HG03575 (cell line): Measurements from ENCODE around the gene EIF2B4.
A peak's percentile ranks its signal among the peaks of the same experiment; 100 is the strongest.

ENCODE experiments used
- ATAC-seq: cut with Tn5 transposase; IDR thresholded peaks from one replicate; pipeline ENCODE4 v1.9.1; 2021; ENCODE audit not compliant: unreplicated experiment, insufficient number of reproducible peaks, low FRiP score; ENCODE audit errors: extremely low read depth

EIF2B4 gene

DNA sequence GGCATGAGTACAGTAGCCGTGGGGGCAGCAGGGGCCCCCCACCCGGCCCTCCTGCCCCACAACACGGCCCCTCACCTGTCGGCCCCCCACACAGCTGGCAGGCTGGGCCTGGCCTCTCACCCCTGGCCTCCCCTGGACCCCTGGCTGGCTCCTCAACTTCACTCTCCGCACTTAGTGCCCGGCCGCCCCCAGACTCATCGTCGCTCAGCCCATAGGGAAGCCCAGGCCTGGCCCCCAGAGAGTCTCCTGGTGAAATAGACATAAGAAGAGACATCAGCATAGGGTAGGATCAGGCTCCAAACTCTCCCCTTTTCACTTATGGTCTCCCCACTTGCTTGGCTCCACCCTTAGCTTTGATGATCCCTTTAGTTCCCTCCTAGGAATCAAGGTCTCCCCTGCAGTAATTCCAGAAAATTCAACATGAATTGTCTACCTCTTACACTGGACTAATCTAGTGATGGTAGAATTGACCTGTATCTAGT, 8.7 kb upstream of the EIF2B4 start:
- ATAC-seq: no peak

- no peak for ATAC-seq
Measured at GRCh38 chr2:27378096-27378808, 8.1 kb upstream of the EIF2B4 start.

DNA sequence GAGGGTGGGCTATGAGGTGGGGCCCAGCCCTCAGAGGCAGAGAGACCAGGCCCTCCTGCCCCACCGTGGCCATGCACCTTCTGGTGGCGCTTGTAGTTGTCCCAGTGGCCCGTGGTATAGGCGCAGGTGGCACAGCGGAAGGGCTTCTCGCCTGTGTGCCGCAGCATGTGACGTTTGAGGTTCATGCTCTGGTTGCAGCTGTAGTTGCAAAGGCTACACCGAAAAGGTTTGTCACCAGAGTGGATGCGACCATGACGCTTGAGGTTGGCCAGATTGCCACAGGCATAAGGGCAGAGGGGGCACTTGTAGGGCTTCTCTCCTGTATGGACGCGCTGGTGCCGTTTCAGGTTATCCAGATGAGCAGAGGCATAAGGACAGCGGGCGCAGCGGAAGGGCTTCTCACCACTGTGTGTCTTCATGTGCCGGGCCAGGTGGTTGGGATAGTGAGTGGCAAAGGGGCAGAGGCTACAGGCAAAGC, 7.5 kb upstream of the EIF2B4 start:
- no peak for ATAC-seq

GRCh38 chr2:27376866-27377617, 6.9 kb upstream of the EIF2B4 start:
- no peak for ATAC-seq

DNA sequence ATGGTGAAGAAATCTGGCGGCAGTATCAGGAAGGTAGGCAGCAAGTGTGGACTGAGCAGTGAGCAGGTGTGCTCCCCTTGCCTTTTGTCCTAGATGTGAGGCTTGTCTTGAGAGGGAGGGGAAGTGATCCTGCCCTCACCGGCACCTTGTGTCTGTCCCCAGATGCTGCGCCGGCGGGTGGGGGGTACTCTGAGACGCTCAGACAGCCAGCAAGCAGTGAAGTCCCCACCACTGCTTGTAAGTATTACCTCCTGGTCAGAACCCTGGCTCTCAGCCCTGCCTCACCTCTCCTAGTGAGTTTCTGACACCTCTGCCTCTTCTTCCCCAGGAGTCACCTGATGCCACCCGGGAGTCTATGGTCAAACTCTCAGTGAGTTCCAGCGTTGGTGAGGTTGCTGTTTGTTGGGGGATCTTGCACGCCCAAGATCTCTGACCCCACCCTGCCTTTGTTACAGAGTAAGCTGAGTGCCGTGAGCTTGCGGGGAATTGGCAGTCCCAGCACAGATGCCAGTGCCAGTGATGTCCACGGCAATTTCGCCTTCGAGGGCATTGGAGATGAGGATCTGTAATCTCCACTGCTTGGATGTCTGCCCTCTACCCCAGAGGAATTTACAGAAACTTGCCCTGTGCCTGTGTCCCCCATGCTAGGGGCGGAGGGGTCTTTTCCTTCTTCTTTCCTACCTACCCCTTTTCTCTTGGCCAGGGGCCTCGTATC, 6.2 kb upstream of the EIF2B4 start:
- ATAC-seq: no peak

- ATAC-seq: no peak
Measured at GRCh38 chr2:27375513-27376099, 5.5 kb upstream of the EIF2B4 start.

DNA sequence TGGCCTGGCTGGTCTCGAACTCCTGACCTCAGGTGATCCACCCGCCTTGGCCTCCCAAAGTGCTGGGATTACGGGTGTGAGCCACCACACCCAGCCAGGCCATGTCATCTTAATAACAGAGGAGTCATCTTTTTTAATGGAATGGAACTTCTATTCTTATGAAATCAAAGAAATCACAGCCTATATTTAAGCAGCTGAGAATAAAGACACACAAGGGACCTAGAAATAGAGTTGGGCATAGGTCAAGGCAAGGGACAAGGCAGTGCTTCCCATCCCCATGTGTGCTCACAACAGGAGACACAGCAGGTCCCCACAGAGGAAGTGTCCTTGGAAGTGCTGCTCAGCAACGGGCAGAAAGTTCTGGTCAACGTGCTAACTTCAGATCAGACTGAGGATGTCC, 3.4 kb upstream of the EIF2B4 start:
- ATAC-seq: no peak

DNA sequence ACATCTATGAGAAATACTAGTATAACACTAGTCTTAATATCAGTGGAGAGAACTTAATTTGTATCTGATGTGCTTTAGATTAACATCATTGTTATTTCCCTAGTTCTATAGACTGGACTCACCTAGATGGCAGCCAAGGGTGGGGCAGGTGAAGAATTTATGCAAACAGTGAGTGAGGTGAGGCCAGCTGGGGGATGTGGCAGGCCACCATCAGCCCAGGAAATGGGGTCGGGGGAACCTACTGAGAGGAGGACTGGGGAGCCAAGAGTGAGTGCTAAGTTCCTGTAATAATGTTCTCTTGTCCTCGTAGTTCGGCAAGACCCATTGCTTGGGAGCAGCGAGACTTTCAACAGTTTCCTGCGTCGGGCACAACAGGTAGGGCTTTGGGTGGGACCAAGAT, 2.8 kb upstream of the EIF2B4 start:
- no peak for ATAC-seq

DNA sequence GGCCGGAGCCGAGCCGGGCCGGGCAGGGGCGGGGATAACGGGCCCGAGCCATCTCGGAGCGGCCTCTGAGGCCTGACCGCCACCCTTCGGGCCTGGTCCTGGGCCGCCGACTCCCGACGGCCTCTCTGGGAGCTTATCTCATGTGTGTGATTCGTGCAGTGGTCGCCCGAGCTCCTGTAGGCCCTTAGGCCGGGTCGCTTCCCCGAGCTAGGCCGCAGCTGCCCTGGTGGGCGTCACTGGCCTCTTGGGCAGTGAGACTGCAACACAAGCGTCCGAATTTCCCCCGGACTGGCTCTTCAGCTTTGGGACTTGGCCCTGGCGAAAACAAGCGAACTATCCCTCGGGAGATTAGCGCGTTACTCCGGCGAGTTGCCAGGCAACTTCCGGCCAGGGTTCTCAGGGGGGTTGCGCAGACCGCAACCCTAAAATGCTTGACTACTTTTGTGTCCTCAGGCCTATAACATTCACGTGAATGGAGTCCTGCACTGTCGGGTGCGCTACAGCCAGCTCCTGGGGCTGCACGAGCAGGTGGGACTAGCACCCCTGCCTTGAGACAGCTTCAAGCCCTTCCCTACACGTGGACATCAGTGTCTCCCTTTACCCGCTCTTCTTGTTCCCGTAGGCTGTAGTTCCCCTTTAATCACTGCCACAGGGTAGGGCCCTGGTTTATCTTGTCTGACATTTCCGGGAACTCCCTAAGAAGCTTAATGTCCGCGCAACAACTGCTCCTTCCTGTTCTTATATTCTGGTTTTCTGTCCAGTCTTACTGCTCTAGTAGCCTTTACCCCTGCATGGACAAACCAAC, 880 bp upstream of the EIF2B4 start:
- ATAC-seq: no peak

DNA sequence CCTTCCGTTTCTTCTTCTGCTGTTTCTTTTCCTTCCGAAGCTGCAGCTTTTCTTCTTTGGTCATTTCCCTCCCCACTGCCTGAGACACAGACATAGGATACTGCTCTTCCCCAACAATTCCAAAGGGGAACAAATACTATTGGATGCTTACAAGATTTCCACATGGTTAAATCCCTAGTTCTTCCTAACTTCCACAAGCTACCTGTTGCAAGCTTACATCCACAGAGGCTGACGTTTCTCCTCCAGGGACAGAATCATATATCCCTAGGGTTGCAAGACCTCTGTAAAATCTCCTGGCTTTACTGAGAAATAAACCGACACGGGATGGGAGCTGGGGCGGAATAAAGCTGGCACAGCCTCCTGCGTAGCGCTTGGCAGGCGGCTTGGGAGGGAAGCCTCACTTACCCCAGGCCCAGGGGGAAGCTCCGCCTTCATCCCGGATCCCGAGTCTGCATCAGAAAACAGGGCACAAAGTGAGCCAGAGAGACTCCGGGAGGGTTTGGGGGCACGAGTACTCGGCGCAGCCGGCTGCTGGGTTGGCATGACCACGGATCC, 590 bp downstream of the EIF2B4 start:
- no peak for ATAC-seq

DNA sequence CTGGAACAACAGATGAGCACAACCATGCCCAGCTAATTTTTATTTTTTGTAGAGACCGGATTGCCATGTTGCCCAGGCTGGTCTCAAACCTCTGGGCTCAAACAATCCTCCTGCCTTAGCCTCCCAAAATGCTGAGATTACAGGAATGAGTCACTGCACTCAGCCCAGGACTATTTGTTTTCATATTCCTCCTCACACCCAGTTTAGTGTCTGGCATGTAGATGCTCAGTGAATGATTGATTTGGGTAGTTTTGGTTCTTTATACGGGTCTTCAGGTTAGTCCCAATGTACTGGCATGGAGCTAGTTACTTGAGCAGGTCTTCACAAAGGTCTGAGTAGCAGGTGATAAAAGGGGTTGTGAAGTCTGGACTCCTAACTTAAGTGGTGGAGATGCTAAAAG, 6.2 kb downstream of the EIF2B4 start:
- ATAC-seq: no peak

DNA sequence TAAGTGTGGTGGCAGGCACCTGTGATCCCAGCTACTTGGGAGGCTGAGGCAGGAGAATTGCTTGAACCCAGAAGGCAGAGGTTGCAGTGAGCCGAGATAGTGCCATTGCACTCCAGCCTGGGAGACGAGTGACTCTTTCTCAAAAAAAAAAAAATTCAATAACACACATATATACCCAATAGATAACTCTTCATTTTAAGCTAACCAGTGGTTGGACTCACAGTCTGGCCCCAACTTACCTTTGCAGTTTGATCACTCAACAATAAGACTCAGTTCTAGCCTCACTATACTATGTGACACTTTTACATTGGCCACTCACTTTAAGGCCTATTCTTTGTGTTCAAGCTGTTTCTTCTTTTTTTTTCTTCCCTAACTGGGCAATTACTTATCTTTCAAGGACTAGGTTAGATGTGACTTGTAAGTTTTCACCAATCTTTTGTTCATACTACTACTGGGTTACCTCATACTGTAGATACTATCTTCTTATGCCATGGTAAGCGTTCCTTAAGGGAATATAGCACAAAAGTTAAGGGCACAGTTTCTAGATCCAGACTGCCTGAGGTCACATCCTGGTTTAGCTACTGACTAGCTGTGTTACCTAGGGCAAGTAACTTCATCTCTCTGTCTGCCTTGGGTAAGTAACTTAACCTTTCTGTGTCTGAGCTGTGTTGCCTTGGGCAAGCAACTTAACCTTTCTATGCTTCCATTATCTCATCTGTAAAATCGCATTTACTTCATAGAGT, 7.3 kb downstream of the EIF2B4 start:
- ATAC-seq: no peak

GRCh38 chr2:27356382-27357181, 13.6 kb downstream of the EIF2B4 start, which contains the start of gene GTF3C2:
Gene GTF3C2, minus strand, starts transcription at chr2:27356764. Its CDS starts 13,210 bp downstream, at chr2:27343554.
- peak; percentile 50 for ATAC-seq

DNA sequence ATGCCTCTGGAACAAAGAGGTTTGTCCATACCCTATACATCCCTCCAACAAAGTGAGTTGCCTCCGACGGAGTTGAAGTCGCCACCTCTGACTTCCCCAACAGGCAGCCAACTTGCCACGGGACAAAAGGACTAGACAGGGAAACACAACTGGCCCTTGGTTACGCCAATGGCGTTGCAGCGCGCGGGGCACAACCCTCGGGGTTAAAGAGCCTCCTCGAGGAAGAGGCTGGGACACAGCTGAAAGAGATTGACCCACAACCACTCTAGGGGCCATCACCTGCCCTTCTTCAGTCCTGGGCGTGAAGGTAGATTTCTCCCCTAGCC, 14.1 kb downstream of the EIF2B4 start:
- ATAC-seq: peak; percentile 8

- no peak for ATAC-seq
Measured at GRCh38 chr2:27354597-27354927, 15.6 kb downstream of the EIF2B4 start.

GRCh38 chr2:27353762-27354596, 16.2 kb downstream of the EIF2B4 start:
- ATAC-seq: no peak
